Endometrial microvascular endothelial cells (primary cell): ENCODE data around the gene ETV1. TPM values are rescaled to one million over a fixed set of nuclear protein-coding genes. Genes with fewer than 3 reads are reported as not detected.

ENCODE experiments used
- in situ Hi-C: cut with HindIII; loops from 2 replicates; pipeline ENCODE4 v1.10.0; 2017; ENCODE audit warnings: low sequenced_read_pairs, low pct_unique_long_range_greater_than_20kb; ENCODE audit errors: inconsistent ontology term
- total RNA-seq: library from RNA; depleted of rRNA; stranded (reverse); fragments of >200 nt; gene quantifications from one replicate; pipeline ENCODE4 v1.2.3, GENCODE V29; 2015; ENCODE audit errors: inconsistent ontology term

ETV1 gene
- total RNA-seq, 1 donor from 2014 or later, result 3.5 TPM

DNA sequence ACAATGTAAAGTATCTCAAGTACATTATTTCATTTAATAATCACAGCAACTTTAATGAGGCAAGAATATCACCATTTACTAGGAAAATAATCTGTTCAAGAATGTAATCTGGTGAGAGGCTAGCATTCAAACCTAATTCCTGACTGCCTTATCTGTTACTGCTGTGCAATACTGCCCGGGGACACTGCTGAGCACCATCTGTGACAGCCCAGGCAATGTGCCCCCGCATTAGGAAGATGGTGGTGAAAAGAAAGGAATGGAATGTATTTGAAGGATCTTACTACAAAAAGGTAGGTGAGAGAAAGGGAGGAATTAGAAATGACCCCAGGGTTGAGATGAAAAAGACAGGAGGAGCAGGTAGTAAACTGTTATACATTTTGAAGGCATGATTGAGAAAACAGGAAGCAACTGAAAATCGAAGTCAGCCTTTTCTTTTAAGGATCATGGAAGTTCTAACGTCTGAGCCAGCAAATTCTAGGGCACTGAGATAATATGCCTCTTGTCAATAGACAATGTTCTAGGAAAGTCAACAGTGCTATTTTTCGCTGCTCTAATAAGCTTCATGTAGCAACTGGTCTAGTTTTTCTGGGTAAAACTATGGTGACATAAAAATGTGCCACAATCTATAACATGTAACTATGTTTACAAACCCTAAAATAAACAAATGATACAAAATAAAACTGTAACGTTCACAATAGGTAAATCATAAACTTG lies 90.4 kb downstream of the ETV1 start:
- in situ Hi-C loops, result no loop called here

DNA sequence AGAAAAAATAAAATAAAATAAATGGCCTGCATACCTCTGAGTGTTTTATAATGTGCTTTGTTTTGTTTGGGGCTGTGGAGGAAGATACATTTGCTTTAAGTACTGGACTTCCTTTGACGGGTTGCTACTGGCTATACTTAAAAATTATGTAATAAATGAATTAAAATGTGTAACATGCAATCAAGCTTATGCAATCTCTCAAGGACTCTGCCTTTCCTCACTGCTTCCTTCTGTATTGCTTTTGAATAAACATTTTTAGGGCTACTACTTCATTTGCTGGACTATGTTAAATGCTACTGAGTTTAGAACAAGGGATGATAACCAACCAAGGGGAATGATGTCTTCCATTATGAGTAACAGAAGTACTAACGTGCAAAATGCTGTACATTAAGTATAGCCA lies 91.6 kb downstream of the ETV1 start:
- in situ Hi-C loops, result no loop called here

DNA sequence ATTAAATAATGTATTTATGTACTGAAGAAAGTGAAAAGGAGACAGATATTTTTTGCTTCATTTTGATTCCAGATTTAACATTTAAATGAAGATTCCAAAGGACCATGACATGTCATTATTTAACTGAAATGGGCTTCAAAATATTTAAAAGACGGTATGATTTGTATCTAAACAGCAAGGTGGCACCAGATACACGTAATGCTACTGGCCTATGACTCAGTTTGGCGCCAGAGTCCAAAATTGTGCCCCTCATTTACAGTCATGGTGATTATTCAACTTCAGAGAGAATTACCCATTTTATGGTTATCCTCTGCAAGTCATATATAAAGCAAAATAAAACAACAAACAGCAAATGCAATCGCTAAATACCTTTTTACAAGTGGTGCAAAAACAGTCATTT lies 94.5 kb downstream of the ETV1 start:
- in situ Hi-C loops, result no loop called here

DNA sequence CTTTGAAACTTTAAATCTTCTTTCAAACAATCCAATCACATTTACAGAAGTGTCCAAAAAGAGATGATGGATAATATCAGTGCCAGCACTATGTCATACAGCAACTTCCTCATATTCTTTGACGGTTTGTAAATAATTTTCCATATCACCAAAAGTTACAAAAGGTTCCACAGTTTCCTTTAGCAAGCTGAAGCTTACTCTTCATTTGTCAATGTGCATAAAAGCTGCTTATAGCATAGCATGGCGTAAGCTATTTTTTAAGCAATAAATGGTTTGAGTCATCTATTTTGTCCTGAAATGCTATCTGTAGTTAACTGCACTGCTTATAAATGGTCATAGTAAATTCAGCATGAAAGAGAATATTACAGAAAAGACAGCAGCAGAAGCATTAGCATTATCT lies 95.1 kb downstream of the ETV1 start:
- in situ Hi-C loops, result no loop called here

DNA sequence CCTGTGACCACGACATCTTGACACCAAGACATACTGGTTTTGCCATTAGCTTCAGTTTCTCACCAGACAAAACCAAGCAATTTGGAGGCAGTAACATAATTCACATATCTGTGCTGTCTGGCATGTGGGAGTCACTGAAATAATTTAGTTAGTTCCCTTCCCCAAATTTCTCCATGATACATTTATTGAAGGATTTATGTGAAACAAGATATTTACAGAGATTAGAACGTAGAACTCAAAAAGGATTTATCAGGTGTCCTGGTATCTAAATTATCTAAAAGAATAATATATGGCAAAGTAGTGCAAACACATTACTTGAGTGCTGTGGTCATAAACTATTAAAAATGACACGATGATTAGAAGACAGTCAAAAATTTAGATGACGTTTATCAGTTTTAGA lies 98.7 kb downstream of the ETV1 start:
- in situ Hi-C loops, result no loop called here

DNA sequence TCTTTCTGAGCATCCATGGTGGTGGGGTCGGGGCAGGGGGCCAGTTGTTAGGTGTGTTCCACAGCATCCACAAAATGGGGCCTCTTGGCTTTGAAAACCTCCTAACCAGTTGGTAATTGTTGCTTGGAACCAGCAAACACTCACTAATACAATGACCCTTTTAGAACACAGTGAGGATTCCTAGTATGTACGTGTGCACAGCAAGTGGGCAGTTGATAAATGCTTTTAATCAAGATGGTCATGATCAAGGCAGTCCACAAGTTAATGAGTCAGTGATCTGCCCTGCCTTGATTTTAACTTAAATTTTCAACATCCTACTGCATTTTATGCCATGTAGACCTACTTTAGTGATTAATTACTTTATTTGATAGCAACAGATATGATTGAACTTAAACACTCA lies 103.1 kb downstream of the ETV1 start:
- in situ Hi-C loops, result no loop called here

DNA sequence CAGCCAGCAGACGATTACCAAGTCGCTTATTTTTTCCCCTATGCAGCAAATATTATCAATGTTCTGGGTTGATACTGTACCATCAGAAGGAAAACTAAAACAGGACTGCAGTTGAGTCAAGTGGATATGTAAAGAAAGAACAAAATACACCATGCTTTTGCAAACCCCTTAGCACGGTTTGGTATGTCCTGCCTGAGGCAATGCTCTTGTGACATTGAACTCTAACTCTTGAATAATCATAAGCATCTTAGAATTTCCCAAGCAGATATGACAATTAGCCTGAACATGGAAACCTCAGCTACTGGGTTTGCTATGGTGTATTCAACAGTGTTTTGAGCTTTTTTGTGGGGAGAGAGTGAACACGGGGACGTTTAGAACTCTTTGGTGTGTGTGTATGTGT lies 107.4 kb downstream of the ETV1 start:
- in situ Hi-C loops, result no loop called here

DNA sequence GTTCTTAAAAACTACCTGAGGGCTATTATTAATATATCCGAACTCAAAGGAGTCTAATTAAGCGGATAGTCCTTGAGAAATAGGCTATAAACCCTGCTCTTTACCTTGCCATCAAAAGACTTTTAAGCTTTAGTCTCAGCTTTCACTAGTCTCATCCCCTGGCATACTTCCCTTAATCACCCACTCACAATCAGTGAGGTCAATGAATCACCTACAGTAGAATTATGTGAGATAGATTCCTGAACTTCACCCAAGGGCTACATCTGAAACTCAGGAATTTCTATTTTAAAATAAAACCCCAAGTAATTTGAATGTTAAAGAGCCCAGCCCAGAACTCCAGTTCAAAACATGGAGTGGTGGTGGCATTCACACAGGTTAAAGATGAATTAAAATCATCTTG lies 108.7 kb downstream of the ETV1 start:
- in situ Hi-C loops, result no loop called here

DNA sequence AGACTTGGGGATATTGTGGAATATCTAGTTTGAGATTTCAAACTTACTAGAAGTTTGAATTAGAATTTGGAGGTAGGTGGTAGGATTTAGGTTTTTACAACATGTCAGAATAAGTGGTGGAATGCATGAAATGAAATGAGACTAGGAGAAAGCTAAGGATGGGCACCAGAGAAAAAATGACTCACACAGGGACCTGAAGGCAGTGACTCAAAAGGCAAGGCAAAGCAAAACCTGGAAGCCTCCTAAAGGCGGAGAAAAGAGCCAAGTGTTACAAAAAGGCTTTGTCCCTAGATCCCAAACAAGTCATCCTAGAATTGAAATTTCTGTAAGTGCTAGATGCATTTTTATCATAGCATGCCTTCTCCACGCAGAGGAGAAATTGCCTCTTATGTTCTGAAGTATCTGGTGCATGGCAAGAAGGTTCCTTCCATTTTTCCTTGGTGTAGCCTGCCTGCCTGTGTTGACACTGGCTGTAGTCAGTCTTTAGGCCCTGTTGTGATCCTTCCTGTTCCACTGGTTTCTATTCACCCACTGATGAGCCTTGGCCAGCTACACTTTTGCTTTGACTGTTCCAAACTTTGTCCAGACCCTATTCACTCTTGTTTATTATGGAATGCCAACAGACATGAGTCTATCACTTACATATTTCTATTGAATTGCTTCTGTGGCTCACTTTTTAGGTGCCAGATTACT lies 109.3 kb downstream of the ETV1 start:
- in situ Hi-C loops, result no loop called here

DNA sequence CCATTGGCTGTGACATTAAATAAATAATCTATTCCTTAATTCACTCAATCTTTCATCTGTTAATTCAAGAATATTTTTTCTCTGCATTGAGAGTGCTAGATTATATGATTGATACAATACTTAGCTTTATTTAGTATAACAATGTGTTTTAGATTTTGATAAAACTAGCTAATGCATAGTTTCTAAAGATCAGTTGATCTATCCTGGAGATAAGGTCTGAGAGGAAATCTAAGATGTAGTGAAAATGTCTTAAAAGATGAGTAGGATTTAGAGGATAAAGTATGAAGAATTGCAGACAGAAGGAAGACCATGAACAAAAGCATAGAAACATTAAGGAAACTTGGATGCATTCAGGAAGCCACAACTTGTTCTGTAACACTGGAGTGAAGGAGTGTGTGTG lies 110.3 kb downstream of the ETV1 start:
- in situ Hi-C loops, result no loop called here

DNA sequence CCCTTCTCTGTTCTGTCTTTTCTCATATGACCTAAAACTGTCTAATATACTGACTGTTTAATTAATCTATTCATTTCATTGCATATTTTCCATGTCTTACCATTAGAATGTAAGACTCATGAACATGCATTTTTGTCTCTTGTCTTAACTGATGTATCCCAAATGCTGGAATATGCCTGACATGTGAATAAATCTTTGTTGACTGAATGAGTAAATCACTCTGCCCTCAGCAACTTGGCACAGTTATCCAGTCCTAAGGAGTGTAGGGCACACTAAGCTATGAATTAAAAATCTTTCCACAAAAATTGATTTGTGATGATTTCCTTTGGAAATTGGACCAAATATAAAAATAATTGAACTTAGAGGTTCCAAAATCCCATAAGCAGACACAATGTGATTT lies 111.3 kb downstream of the ETV1 start:
- in situ Hi-C loops, result no loop called here

DNA sequence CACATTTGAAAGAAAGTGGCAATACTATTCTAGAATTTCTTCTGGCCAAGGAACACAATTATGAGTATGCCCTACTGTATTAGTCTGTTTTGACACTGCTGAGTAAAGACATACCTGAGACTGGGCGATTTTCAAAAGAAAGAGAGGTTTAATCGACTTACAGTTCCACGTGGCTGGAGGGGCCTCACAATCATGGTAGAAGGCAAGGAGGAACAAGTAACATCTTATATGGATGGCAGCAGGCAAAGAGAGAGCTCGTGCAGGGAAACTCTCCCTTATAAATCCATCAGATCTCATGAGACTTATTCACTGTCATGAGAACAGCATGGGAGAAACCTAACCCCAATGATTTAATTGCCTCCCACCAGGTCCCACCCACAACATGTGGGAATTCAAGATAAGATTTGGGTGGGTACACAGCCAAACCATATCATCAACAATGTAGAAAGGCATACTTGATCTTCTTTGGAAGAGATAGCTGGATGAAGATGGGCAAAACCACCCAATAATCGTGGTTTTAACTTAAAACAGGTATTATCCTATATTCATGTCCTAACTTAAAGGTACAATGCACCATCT lies 113.9 kb downstream of the ETV1 start:
- in situ Hi-C loops, result no loop called here

DNA sequence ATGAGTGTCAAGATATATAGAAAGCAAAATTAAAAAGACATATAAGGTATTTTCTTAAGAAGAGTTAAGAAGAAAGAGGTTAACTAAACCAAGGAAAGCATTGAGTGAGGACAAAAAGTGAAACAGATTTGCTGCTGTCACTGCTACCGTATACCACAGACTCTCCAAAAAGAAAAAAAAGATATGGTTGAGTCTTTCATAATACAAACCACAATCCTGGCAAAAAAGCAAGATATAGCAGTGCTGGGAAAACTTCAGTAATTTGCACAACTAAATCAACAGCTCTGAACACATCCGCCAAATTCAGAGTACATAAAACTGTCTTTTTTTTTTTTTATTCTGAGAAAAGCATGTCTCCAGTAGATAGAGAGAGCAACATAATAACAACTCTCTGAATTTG lies 114.7 kb downstream of the ETV1 start:
- in situ Hi-C loops, result no loop called here

DNA sequence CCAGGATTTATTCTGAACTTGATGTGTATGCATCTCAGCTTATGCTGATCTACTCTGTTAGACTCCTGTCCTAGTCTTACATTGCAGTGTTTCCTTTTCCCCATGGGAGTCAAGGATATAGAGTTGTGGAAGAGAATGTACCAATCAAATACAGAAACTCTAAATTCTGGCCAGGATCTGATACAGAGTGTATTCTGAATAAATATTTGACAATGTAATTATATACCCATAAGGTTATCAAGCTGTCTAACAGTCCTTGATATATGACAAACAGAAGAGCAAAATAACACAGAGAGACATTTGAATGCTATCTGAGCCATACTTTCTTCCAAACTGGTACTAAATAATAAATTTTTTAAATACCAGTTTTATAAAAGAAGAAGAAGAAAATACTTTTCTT lies 116.8 kb downstream of the ETV1 start:
- in situ Hi-C loops, result no loop called here

DNA sequence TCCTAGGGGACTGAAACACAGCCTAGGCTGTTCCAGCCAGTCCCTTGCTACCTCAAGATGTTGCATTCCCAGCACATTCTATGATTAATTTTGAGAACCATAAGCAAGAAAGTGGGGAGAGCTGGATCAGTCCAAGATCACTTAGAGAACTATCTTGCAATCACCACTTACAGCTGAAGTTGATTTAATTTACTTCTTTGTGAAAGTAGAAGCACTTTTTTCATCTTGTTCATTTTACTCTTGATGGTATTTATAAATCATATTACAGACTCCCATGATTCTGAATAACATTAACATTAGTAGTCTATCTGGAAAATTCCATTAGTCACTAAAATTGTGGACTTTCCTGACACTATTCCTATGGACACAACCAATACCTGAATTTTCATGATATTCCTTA lies 118.5 kb downstream of the ETV1 start:
- in situ Hi-C loops, result no loop called here

DNA sequence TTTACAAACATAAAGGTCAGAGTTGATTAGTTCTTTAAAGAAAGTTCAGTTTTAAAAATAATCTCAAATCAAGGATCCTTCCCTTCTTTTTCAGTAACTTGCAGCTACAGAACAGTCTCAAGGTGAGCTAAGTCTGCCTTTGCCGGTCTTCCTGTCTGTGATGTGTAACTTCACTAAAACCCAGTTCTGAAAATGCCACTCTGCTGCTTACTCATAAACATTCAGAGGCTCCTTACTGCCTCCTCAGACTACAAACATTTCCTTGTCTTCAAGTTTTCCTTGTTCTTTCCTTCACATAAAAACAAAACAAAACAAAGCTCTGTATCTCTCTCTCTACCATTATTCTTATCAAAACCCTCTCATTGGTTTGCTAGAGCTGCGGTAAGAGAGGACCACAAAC lies 128.7 kb downstream of the ETV1 start:
- in situ Hi-C loops, result no loop called here

DNA sequence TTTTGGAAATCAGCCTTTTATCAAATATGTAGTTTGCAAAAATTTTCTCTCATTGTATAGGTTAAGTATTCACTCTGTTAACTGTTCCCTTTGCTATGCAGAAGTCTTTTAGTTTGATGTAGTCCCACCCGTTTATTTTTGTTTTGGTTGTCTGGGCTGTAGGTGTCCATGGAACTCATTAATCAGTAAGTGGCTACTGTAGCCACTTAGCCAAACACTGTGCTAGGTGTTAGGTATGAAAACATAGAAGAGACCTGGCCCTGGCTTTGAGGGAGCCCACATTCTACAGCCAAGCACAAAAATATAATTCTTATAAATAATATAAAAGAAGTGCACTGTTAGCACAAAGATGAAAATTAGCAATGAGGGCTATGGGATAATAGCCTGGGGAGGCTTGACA lies 133.5 kb downstream of the ETV1 start:
- in situ Hi-C loops, result no loop called here

DNA sequence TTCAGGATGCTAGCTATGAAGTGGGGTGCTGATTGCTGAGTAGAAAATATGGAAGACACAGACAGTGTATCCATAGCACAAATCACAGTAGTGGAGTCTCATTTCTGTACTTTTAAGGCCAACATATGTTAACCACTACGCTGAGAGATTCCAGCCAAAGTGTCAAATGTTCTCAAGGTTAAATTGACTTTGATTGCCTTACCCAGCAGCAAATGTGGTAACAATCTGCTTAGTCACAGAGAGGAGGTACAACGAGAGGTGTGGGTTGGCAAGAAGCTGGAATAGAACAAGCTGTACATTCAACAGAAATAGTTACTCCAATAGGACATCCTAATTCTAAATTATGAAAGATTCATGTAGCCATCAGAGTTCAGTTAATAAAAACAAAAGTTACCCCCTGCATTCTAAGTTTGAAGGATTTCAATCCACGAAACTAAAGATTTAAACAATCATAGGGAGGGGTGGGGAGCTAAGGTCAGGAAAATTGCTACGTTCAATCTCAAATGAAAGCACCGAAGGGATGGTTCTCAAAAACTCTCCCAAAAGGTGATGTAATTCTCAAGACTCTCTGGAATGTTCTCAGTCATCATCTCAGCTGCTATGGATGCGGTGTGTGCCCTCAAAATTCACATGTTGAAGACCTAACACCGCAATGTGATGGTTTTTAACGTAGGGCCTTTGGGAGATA lies 137.0 kb downstream of the ETV1 start:
- in situ Hi-C loops, result no loop called here

DNA sequence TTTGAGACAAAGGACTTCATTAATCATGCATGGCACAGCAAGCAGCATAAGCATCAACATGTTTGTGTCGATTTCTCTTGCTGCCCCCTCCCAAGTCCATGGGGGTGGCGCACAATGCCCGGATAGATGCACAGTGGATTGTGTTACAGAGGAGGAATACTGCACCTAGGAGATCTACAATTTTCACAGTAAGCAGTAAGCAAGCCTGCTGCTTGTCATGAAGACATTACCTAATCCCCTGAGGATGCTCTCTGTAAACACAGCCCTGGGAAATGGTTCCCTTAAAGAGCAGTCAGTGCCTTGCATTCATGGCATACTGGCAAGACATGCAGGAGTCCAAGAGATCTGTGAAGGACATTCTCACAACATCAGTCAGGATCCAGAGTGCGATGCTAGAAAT lies 137.7 kb downstream of the ETV1 start:
- in situ Hi-C loops, result no loop called here

DNA sequence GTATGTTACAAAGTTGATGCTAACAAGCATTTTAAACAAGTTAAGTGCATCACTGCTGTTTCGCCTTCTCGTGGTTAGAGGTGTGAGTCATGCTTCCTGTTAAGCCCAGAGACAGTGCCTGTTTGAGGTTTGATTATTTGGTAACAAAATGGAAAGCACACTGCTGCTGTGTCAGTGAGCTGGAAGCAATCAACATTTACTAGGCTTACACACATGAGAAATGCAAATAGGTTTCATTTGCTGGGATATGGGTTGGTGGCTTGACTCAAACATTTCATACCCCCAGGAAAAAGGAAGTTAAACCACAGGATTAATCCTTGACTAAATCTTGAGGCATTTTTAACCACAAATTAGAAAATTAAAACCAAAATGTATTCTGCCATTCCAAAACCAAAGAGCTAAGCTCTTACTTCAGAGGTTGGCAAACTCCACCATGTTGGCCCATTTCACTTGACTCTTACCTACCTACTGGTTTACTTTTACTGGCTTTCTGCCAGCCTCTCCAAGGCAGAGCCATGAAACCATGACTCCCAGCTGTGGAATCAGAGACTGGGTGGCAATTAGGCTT lies 139.2 kb downstream of the ETV1 start:
- in situ Hi-C loops, result no loop called here
